HepG2 (cell line): Measurements from ENCODE around the gene ABHD6. TPM values are rescaled to one million over a fixed set of nuclear protein-coding genes. Genes with fewer than 3 reads are reported as not detected.

Experiments
- IKZF5 ChIP-seq: IDR thresholded peaks from 2 replicates; pipeline ENCODE4 v1.6.1; 2018; ENCODE audit warnings: missing genetic modification reagents, mild to moderate bottlenecking, missing compliant biosample characterization
- KAT2B ChIP-seq: fragments of 150-350 bp; IDR thresholded peaks from 2 replicates; pipeline ENCODE4 v1.6.1; 2014; ENCODE audit warnings: low read depth, low read length, borderline replicate concordance
- PAXIP1 ChIP-seq: sonication (generic); formaldehyde crosslinking; conservative IDR thresholded peaks from 2 replicates; pipeline ENCODE4 v1.4.0; 2020; ENCODE audit warnings: mild to moderate bottlenecking, missing genetic modification reagents, moderate library complexity
- RBM39 ChIP-seq: fragments of 200-400 bp; formaldehyde crosslinking; IDR thresholded peaks from one replicate; pipeline ENCODE4 v1.6.1; 2018; ENCODE audit warnings: antibody characterized with exemption, mild to moderate bottlenecking, low read depth, low read length; ENCODE audit not compliant: poor library complexity, severe bottlenecking
- RERE ChIP-seq: IDR thresholded peaks from 2 replicates; pipeline ENCODE4 v1.6.1; 2016; ENCODE audit warnings: low read depth, missing genetic modification reagents, missing compliant biosample characterization
- SP5 ChIP-seq: IDR thresholded peaks from 2 replicates; pipeline ENCODE4 v1.6.1; 2016; ENCODE audit warnings: low read depth, borderline replicate concordance
- ZNF280D ChIP-seq: sonication (generic); formaldehyde crosslinking; IDR thresholded peaks from 2 replicates; pipeline ENCODE4 v1.5.1; 2020; ENCODE audit warnings: mild to moderate bottlenecking, missing genetic modification reagents
- ZNF687 ChIP-seq: sonication (generic); formaldehyde crosslinking; IDR thresholded peaks from 2 replicates; pipeline ENCODE4 v1.5.1; 2020; ENCODE audit warnings: mild to moderate bottlenecking, missing genetic modification reagents, moderate library complexity
- polyA plus RNA-seq, 8 experiments: library from polyadenylated mRNA; depleted of rRNA in 3 of 8; stranded (reverse) in 7 of 8; unstranded in 1 of 8; fragments of >200 nt; fragmentation: Illumina TruSeq in 4 of 8; extraction: Trizol in 4 of 8; gene quantifications; 2 replicates each; pipeline versions ENCODE4 v1.2.1 to v1.2.3, GENCODE V29; 2011 to 2016; ENCODE audit warnings: low read depth in 4 of 8, missing spikeins in 1 of 8, mixed read lengths in 1 of 8; ENCODE audit not compliant: insufficient read depth in 1 of 8
- total RNA-seq, 5 experiments: library from RNA; depleted of rRNA; stranded (reverse); fragments of >200 nt; fragmentation: Illumina TruSeq; extraction: Trizol; gene quantifications; 2 replicates each; pipeline ENCODE4 v1.2.3, GENCODE V29; 2016; ENCODE audit warnings: low read depth in 1 of 5

Gene ABHD6
- total and polyA plus RNA-seq, 2 of the 13 experiments (the other 11 are each of a cell fraction or from before 2014, with no cell fraction given), result 9.0 to 17.2 TPM

- TF ChIP-seq RERE (CRISPR knock-in tag) (no peak), IKZF5 (CRISPR knock-in tag) (peak; percentile 53; the same call in 1 of the 2 replicates), KAT2B (no peak), PAXIP1 (CRISPR knock-in tag) (no peak), SP5 (CRISPR knock-in tag) (no peak), ZNF280D (no peak), RBM39 (no peak), ZNF687 (CRISPR knock-in tag) (peak; percentile 71)
Measured at GRCh38 chr3:58332575-58333188, 95.1 kb downstream of the ABHD6 start, which contains the start of gene PXK (continued).
